HAP-1 (cell line): ENCODE results near the gene ZNF69.

Experiments used
- DNase-seq, 2 experiments: peaks; one replicate each; pipeline ENCODE4 v3.0.0-alpha.2; 2016 to 2020; ENCODE audit warnings: low spot score in 2 of 2
- H3K27me3 ChIP-seq: fragments of 250-450 bp; sonication (Bioruptor Pico); 2 replicates; pipeline ENCODE4 v1.5.1; 2020; ENCODE audit warnings: low read depth, mild to moderate bottlenecking, moderate library complexity
- H3K36me3 ChIP-seq: fragments of 250-450 bp; sonication (Bioruptor Pico); replicated peaks from 2 replicates; pipeline ENCODE4 v1.5.1; 2020; ENCODE audit warnings: mild to moderate bottlenecking
- H3K4me1 ChIP-seq: fragments of 250-450 bp; sonication (Bioruptor Pico); 2 replicates; pipeline ENCODE4 v1.5.1; 2020; ENCODE audit warnings: mild to moderate bottlenecking
- H3K4me3 ChIP-seq: fragments of 250-450 bp; sonication (Bioruptor Pico); 2 replicates; pipeline ENCODE4 v1.5.1; 2020; ENCODE audit warnings: mild to moderate bottlenecking, moderate library complexity
- H3K9me3 ChIP-seq: fragments of 250-450 bp; sonication (Bioruptor Pico); 2 replicates; pipeline ENCODE4 v1.5.1; 2020; ENCODE audit warnings: mild to moderate bottlenecking, moderate library complexity
- in situ Hi-C: fragments of 300-500 bp; cut with MboI; formaldehyde crosslinking; loops from 3 replicates; pipeline ENCODE4 v1.14.3; 2020; ENCODE audit warnings: low sequenced_read_pairs, inconsistent platforms, mixed read lengths

The ZNF69 gene

DNA sequence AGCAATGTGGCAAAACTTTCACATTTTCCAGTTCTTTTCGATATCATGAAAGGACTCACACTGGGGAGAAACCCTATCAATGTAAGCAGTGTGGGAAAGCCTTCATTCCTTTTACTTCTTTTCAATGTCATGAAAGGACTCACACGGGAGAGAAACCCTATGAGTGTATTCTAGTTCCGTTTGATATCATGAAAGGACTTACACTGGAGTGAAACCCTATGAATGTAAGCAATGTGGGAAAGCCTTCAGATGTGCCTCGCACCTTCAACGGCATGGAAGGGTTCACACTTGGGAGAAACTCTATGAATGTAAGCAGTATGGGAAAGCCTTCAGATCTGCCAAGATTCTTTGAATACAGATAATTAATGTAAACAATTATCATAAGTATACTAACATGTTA, 62.7 kb downstream of the ZNF69 start:
- no peaks in the 10 kb centered on the region for H3K27me3 ChIP-seq
- H3K36me3 ChIP-seq, result peaks cover 37% of the 10 kb centered on the region
- H3K4me1 ChIP-seq, result no peaks in the 10 kb centered on the region
- peaks cover 41% of the 10 kb centered on the region for H3K9me3 ChIP-seq
- DNase-seq, result no peak
- H3K4me3 ChIP-seq, result no peak overlapping the region
- in situ Hi-C loops, result no loop called here
